HG02852 (cell line): ENCODE results near the gene GPR15LG.
"Not testable (repeated sequence)": the region's sequence is repeated elsewhere in the genome, so short reads cannot be mapped to it uniquely, and the experiment has no call there.

Experiments
- ATAC-seq: cut with Tn5 transposase; IDR thresholded peaks from one replicate; pipeline ENCODE4 v1.9.1; 2021; ENCODE audit warnings: mild to moderate bottlenecking, moderate library complexity; ENCODE audit not compliant: unreplicated experiment

Gene GPR15LG

DNA sequence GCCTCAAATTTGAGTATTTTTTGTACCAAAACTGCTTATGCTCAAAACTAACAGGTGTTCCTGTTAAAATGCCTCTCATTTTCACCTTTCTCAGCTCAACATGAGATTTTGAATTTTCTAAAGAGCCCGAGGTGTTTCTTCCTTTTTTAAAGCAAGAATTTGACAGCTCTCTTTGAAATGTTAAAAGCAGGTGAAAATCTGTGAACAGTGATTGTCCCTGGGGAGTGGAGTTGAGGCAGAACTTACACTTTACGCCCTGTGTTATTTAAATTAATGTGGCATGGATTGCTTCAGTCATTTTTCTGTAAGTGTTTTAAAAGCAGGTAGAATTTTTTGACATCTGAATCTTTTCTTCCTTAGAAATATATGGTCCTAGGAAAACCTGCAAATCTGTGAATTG is 9.2 kb upstream of the GPR15LG start:
- ATAC-seq = no peak

DNA sequence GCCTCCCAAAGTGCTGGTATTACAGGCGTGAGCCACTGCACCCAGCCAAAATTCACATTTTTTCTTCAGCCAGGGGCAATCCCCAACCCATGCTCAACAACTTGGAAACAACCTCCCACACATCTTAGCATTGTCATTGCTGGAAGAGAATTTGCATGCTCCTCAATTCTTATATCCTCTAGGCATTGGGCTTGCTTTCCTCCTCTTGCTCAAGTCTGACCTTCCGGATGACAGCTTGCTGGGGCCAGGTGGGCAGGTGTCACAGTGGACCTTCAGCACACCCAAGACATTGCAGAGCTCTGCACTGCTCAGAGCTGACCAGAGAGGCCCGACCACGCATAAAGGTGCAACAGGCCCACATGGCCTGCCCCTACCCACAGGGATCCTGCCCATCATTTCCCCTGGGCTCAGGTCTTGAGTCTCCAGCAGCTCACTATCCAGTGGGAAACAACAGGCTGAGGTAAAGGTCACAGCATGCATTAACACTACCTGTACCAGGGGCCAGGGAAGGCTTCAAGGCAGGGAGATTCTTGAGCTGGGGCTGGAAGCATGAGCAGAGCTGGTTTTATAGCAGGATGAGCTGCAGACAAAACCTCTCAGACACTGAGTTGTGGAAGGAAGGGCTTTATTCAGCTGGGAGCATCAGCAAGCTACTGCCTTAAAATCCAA is 6.8 kb upstream of the GPR15LG start:
- peak; percentile 66 for ATAC-seq

GRCh38 chr10:84167289-84167653 is 6.3 kb upstream of the GPR15LG start:
- ATAC-seq = peak; percentile 11

DNA sequence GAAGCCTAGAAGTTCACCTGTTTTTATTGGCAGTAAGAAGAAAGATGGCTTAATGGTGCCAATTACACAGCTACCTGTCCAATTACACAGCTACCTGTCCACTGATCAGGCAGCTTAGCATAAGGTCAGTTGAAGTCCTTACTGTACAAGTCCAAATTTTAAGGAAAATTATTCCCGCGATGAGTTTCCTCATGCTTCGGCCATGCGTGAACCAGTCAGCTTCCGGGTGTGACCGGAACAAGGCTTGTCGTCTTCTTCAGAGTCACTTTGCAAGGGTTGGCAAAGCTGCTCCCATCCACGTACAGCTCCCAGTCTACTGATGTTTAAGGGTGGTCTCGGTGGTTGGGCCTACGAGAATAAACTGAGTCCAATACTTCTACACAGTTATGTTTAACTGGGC is 5.2 kb upstream of the GPR15LG start:
- not testable (repeated sequence) for ATAC-seq

DNA sequence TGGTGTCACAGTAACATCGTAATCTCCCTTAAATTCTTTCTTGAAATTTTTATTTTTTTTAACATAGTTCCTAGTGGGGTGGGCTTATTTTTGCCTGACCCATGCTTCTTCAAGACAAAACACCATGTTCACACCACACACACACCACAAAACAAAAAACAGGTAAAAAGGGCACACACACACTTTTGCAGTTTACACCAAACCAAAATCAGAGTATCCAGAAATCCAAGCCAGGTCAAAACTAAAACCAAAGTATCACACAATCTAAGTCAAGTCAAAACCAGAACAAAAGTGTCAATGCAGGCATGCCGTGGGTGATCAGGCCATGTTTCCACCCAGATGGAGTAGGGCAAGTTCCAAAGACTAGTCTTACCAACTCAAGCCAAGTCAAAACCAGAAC is 2.4 kb upstream of the GPR15LG start:
- not testable (repeated sequence) for ATAC-seq

DNA sequence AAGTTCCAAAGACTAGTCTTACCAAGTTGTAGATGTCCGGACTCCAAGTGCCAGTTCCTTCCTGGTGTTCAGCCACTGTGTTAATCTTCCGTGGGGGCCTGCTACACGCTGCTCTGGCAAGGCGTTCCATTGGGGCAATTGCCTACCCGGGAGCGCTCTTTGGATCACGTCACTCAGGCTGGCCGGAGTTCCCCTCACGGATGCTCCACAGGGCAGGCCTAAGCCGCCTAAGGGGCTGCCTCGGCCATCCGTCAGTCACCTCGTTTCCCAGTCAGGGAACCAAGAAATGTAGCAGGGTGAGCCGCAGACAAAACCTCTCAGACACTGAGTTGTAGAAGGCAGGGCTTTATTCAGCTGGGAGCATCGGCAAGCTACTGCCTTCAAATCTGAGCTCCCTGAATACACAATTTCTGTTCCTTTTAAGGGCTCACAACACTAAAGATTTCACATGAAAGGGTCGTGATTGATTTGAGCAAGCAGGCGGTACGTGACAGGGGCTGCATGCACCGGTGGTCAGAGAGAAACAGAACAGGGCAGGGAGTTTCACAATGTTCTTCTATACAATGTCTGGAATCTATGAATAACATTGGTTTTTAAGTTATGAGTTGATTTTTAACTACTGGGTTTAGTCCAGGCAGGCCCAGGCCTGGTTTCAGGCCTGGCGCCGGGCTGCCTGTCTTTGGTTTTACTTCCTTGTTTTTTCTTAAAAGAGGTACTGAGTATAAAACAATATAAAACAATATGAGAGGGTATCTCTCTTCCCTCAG is 1.7 kb upstream of the GPR15LG start:
- peak; percentile 33 for ATAC-seq

DNA sequence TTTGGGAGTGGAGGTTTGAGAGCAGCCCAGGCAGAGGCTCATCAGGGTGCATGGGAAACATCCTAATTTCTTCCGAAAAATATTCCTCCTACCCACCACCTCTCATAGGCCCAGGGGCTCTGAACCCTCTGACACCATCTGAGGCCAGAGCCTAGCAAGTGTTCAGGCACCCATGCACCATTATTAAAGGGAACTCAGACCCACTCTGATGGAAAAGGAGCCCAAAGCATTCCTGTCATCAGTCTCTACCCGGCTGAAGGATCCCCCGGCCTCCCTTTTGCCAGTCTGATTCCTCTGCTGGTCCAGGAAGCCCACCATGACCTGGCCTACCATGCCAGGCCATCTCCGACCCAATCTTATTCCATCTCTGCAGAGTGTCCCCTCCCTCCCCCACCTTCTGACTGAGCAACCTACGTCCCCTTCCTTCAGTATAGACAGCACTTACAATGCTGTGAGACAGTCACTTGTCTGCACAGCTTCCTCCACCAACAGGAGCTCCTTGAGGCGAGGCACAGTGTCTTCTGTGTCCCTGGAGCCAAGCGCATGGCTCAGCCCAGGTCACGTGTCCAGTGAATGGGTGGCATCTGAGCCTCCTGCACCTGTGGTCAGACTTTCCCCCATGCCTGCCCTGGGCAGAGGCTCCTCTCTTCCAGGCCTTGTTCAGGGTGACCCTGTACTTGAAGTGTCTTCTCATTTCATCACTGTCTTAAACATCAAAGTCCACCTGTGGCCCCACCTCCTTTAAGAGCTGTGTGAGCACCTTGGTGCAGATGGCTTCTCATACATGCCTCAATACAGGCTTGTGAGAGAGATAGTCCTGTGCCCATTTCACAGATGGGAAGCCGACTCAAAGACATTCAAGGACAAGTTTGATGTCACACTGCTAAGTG is 889 bp upstream of the GPR15LG start:
- ATAC-seq = peak; percentile 55

- no peak for ATAC-seq
Measured at GRCh38 chr10:84175436-84175835, 1.8 kb downstream of the GPR15LG start.

- no peak for ATAC-seq
Measured at GRCh38 chr10:84176351-84176750, 2.8 kb downstream of the GPR15LG start.

DNA sequence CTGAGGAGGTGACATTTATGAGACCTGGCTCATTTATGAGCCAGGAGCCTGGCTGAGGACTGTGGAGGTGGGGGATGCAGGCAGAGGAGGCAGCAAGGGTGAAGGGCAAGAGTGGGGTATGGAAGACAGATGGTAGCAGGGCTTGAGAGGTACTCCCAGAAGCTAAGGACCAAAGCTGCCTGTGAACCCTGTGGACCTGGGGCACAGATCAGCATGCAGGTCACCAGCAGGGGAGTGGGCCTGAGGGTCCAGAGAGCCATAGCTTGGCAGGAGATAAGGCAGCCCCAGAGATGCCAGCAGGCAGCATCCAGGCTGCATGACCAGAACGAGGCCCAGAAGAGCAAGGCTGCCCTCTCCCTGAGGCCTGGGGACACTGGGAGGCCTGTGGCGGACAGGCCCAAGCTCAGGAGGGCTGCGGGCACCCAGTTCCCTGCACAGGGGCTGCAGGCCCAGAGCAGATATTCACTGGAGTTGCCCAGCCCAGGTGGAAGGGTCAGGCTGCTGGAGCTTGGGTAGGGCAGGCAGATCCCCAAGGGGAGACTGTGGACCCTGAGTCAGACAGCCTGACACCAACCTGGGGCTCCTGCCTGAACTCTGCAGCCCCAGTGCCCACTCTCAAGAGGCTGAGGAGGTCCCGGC is 3.4 kb downstream of the GPR15LG start:
- ATAC-seq = no peak

DNA sequence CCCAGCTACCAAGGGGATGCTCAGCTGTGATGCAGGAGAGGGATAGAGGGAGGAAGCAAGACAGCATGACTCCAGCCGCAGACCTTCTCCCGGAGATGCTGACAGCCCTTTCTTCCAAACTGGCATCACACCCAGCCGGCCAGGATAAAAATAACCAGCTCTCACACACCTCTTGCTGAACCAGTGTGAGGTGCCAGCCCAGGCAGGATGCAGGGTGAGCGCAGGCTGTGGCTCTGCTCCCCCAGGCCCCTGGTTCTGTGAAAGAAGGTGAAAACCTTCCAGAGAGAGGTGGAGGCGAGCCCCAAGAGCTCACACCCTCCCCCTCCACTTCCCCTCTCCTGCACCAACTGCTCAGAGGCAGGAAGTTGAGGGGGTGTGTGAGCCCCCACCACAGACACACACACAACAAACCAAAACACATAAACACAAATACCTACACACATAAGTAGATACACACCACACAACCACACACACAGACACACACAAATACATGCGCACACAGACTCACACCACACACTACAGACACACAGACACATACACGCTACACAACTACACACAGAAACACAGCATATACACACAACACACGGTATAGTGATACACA is 4.0 kb downstream of the GPR15LG start:
- peak; percentile 37 for ATAC-seq

DNA sequence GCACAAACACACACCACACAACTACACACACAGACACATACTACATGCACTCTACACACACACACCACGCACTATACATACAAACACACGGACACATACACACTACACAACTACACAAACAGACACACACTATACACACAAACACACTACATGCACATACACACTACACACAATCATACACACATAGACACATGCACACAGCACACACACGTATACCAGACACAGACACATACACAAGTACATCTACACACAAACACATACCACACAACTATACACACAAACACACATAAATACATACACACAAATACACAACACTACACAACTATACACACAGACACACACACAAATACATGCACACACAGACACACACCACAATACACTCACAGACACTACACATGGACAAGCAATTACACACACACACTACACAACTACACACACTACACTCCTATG is 4.6 kb downstream of the GPR15LG start:
- no peak for ATAC-seq

DNA sequence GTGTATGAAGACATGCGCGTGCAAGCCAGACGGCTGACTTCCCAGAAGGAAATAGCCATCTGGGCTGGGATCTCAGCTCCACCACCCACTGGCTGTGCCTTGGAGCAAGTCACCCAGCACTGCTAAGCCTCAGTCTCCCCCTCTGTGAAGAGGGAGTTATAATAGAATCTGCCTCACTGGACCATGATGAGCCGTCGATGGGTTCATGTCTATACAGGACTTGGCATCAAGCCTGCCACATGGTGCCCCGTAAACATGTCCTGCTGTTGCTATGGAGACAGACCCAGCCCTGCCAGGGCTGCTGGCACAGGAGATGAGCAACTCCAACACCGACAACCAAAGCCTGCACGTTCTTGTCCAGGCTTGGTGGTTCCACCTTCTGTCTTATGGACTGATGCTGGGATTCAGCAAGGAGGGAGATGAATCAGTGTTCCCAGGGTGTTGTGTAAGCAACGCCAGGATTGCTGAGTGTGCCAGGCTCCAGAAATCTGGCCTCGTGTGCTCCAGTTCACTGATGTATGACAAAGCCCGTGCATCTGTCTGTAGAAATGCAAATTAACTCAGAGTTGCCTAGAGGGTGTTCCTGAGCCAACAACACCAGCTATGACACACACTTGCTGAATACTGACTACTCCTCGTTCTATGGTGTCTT is 5.6 kb downstream of the GPR15LG start:
- ATAC-seq = peak; percentile 92

- not testable (repeated sequence) for ATAC-seq
Measured at GRCh38 chr10:84180386-84180785, 6.8 kb downstream of the GPR15LG start.

- ATAC-seq = no peak
Measured at GRCh38 chr10:84181631-84182030, 8.0 kb downstream of the GPR15LG start.

DNA sequence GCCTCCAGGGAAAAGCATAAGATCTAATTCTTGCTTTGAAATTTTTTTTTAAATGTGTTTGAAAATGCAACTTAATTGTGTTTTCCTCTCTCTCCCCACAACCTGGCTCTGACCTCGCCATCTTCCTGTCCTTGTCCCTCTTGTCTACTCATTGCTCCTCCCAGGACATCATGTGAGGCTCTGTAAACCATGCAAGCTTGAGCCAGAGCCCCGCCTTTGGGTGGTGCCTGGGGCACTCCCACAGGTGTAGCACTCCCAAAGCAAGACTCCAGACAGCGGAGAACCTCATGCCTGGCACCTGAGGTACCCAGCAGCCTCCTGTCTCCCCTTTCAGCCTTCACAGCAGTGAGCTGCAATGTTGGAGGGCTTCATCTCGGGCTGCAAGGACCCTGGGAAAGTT is 10.9 kb downstream of the GPR15LG start:
- ATAC-seq = no peak

DNA sequence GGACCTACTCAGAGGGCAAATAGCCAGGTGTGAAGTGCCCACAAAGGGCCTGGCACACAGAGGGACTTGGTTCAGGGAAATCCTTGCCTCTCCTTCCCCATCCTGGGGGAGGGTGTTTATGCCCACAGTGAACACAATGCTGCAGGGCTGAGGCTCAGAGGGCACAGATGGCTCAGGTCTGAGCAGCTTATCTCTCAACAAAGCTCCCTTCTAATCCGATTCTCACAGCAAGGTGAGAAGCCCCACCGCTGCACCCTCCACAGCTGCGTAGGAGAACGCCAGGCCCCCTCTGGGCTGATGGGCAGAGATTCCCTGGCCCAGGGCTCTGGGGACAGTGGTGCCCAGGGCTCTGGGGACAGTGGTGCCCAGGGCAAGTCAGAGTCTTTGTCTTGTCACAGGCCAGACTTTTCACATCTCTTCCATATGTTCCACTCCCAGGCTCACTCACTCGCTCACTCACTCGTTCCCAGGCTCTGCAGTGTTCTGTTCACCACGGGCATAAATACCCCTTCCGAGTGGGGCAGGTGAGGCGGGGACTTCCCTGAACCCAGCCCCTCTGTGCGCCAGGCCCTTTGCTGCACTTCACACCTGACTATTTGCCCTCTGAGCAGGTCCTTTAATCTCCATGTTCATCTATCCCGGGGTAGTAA is 12.1 kb downstream of the GPR15LG start:
- no peak for ATAC-seq

DNA sequence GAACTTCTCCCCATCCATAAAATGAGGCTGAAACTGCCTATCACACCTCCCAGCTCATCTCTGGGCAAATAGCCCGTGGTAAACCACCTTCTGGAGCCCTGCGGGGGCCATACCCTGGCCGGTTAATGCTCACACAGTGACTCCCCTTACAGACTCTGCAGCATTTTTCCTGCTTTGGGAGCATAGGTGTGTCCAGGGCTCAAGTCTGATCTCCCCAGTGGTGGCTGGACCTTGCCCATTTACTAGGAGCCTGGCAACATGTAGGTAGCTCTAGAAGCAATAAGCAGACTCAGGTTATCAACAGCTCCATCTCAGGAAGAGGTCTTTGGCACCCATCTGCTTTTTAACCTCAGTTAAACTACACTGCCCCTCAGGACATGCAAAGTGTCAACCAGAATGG is 15.2 kb downstream of the GPR15LG start:
- ATAC-seq = no peak

DNA sequence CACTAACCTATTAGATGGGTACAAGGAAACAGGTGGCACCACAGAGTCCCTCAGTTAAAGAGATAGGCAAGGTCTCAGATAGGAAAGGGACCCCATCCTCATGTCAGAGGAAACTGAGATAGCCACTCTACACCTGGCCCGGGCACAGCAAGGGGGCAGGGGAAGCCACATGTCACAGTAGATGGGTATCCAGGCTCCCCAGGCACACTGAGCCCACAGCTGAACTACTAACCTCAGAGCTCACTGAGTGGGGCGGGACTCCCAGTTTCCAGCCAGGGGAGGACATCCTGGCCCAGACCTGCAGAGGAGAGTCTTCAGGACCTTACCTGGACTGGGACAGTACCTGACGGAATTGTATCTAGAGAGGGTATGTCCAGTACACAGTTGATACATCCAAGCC is 17.0 kb downstream of the GPR15LG start:
- no peak for ATAC-seq

GRCh38 chr10:84191106-84191505 is 17.5 kb downstream of the GPR15LG start:
- no peak for ATAC-seq
